H1 (cell line): ENCODE data around the gene GRM8. TPM values are rescaled to one million over a fixed set of nuclear protein-coding genes. Genes with fewer than 3 reads are reported as not detected.
A peak's percentile ranks its signal among the peaks of the same experiment; 100 is the strongest.

Experiments
- CTCF ChIA-PET: fragments of 300-600 bp; sonication (Branson Sonifier 250); formaldehyde crosslinking; loops from one replicate; lab custom pipeline; 2021; ENCODE audit not compliant: partially characterized antibody; lab: Charles Lee
- POLR2A ChIA-PET: fragments of 300-600 bp; sonication (Branson Sonifier 250); formaldehyde crosslinking; loops from one replicate; lab custom pipeline; 2021; ENCODE audit warnings: inconsistent platforms; ENCODE audit not compliant: partially characterized antibody; lab: Charles Lee
- DNase-seq, 2 experiments: peaks; one replicate each; pipeline versions ENCODE4 v3.0.0 to v3.0.0-alpha.2; 2010 to 2022; ENCODE audit warnings: low spot score in 2 of 2, low read depth in 1 of 2, mixed read lengths in 1 of 2
- FAIRE-seq: peaks from 2 replicates; lab custom pipeline; 2011; peaks lifted over from hg19 to GRCh38; lab: Jason Lieb, UNC
- H2AFZ ChIP-seq: 2 replicates; pipeline ENCODE4 v1.8.1; 2012; ENCODE audit warnings: low read length, inconsistent platforms
- H2AK5ac ChIP-seq: 2 replicates; pipeline ENCODE4 v1.6.1; 2013; ENCODE audit warnings: low read depth, low read length
- H2BK120ac ChIP-seq: replicated peaks from 2 replicates; pipeline ENCODE3; 2013; ENCODE audit warnings: low read depth, low read length, inconsistent platforms
- H2BK12ac ChIP-seq: 2 replicates; pipeline ENCODE4 v1.6.1; 2013; ENCODE audit warnings: low read depth, low read length
- H2BK15ac ChIP-seq: 2 replicates; pipeline ENCODE4 v1.6.1; 2013; ENCODE audit warnings: low read length
- H2BK20ac ChIP-seq: 2 replicates; pipeline ENCODE4 v1.6.1; 2013; ENCODE audit warnings: low read length
- H2BK5ac ChIP-seq: 2 replicates; pipeline ENCODE4 v1.6.1; 2013; ENCODE audit warnings: low read depth, low read length
- H3K14ac ChIP-seq: 2 replicates; pipeline ENCODE4 v1.6.1; 2013; ENCODE audit warnings: inconsistent platforms; ENCODE audit not compliant: insufficient read length
- H3K18ac ChIP-seq: 2 replicates; pipeline ENCODE4 v1.6.1; 2013; ENCODE audit warnings: low read length; ENCODE audit errors: extremely low read depth
- H3K23ac ChIP-seq: 2 replicates; pipeline ENCODE4 v1.6.1; 2013; ENCODE audit warnings: inconsistent platforms; ENCODE audit not compliant: insufficient read length
- H3K23me2 ChIP-seq: 2 replicates; pipeline ENCODE4 v1.6.1; 2013; ENCODE audit warnings: low read depth, low read length
- H3K27ac ChIP-seq: 2 replicates; pipeline ENCODE4 v1.6.1; 2011; ENCODE audit warnings: low read depth, low read length, inconsistent platforms
- H3K27me3 ChIP-seq, 4 experiments: replicated peaks in 1 of 4; 1 replicate in 1 of 4; 2 replicates in 3 of 4; pipeline versions ENCODE4 v1.6.1 to v1.8.1; 2011 to 2013; ENCODE audit warnings: low read length in 3 of 4, mild to moderate bottlenecking in 3 of 4, inconsistent platforms in 2 of 4, mixed read lengths in 2 of 4, moderate library complexity in 1 of 4; ENCODE audit not compliant: control insufficient read depth in 3 of 4, insufficient read depth in 3 of 4; ENCODE audit errors: extremely low read depth in 1 of 4
- H3K36me3 ChIP-seq, 4 experiments: 2 replicates each; pipeline versions ENCODE4 v1.6.1 to v1.8.1; 2011 to 2013; ENCODE audit warnings: mild to moderate bottlenecking in 4 of 4, low read length in 3 of 4, moderate library complexity in 2 of 4, control low read depth in 1 of 4, inconsistent platforms in 1 of 4; ENCODE audit not compliant: insufficient read depth in 4 of 4, control insufficient read depth in 2 of 4
- H3K4ac ChIP-seq: replicated peaks from 2 replicates; pipeline ENCODE3; 2013; ENCODE audit warnings: low read length, low read depth, mixed read lengths, inconsistent platforms; ENCODE audit not compliant: insufficient read length
- H3K4me1 ChIP-seq, 4 experiments: replicated peaks in 1 of 4; 1 replicate in 1 of 4; 2 replicates in 3 of 4; pipeline versions ENCODE4 v1.6.1 to v1.8.1; 2011 to 2013; ENCODE audit warnings: low read length in 3 of 4, inconsistent platforms in 2 of 4, mixed read lengths in 1 of 4; ENCODE audit not compliant: insufficient read depth in 4 of 4, control insufficient read depth in 3 of 4
- H3K4me2 ChIP-seq, 2 experiments: 2 replicates each; pipeline versions ENCODE4 v1.6.1 to v1.8.1; 2011 to 2013; ENCODE audit warnings: low read depth in 2 of 2, low read length in 2 of 2, control low read depth in 1 of 2, inconsistent platforms in 1 of 2, mild to moderate bottlenecking in 1 of 2; ENCODE audit not compliant: insufficient read depth in 1 of 2
- H3K4me3 ChIP-seq, 4 experiments: fragments of 200-600, 300-600 bp in 1 of 4; sonication (generic), shearing (Covaris generic), sonication (Bioruptor Twin) in 1 of 4; 2 replicates each; pipeline versions ENCODE4 v1.5.1 to v1.8.1; 2011 to 2016; ENCODE audit warnings: low read length in 4 of 4, low read depth in 3 of 4, control low read depth in 2 of 4, inconsistent platforms in 2 of 4, mild to moderate bottlenecking in 2 of 4, mixed read lengths in 1 of 4, moderate library complexity in 1 of 4; ENCODE audit not compliant: insufficient read depth in 2 of 4; ENCODE audit errors: extremely low read depth in 1 of 4
- H3K56ac ChIP-seq: replicated peaks from 2 replicates; pipeline ENCODE3; 2013; ENCODE audit warnings: low read depth, mild to moderate bottlenecking, mixed read lengths, low read length, inconsistent platforms; ENCODE audit not compliant: insufficient read length
- H3K79me1 ChIP-seq: 2 replicates; pipeline ENCODE4 v1.6.1; 2013; ENCODE audit warnings: low read depth, low read length, control low read depth
- H3K79me2 ChIP-seq, 2 experiments: 2 replicates each; pipeline versions ENCODE4 v1.6.1 to v1.8.1; 2012 to 2013; ENCODE audit warnings: low read length in 2 of 2, mild to moderate bottlenecking in 2 of 2, inconsistent platforms in 1 of 2; ENCODE audit not compliant: insufficient read depth in 2 of 2, control insufficient read depth in 1 of 2
- H3K9ac ChIP-seq, 4 experiments: replicated peaks in 1 of 4; 1 replicate in 1 of 4; 2 replicates in 3 of 4; pipeline versions ENCODE4 v1.6.1 to v1.8.1; 2011 to 2013; ENCODE audit warnings: low read depth in 3 of 4, low read length in 3 of 4, control low read depth in 2 of 4, mild to moderate bottlenecking in 2 of 4, moderate library complexity in 2 of 4, inconsistent platforms in 1 of 4; ENCODE audit errors: extremely low read depth in 1 of 4
- H3K9me3 ChIP-seq, 2 experiments: 2 replicates each; pipeline versions ENCODE4 v1.6.1 to v1.8.1; 2012 to 2013; ENCODE audit warnings: mild to moderate bottlenecking in 2 of 2, moderate library complexity in 2 of 2, control low read depth in 1 of 2, inconsistent platforms in 1 of 2, low read depth in 1 of 2, low read length in 1 of 2, mixed read lengths in 1 of 2; ENCODE audit not compliant: insufficient read depth in 2 of 2
- H4K20me1 ChIP-seq, 2 experiments: replicated peaks in 1 of 2; 2 replicates each; pipeline versions ENCODE3 to v1.8.1; 2011 to 2013; ENCODE audit warnings: inconsistent platforms in 2 of 2, low read length in 2 of 2, mild to moderate bottlenecking in 1 of 2; ENCODE audit not compliant: insufficient read depth in 2 of 2, control insufficient read depth in 1 of 2
- H4K5ac ChIP-seq: 2 replicates; pipeline ENCODE4 v1.6.1; 2013; ENCODE audit warnings: low read length, low read depth, mixed read lengths, inconsistent platforms; ENCODE audit not compliant: insufficient read length
- H4K8ac ChIP-seq: 2 replicates; pipeline ENCODE4 v1.8.0; 2013; ENCODE audit warnings: mild to moderate bottlenecking, moderate library complexity, low read length, inconsistent platforms; ENCODE audit not compliant: insufficient read depth; ENCODE audit errors: extremely low read depth
- H4K91ac ChIP-seq: replicated peaks from 2 replicates; pipeline ENCODE3; 2013; ENCODE audit warnings: low read length, mixed read lengths, inconsistent platforms; ENCODE audit not compliant: insufficient read length
- BCL11A ChIP-seq, 2 experiments: IDR thresholded peaks; one replicate each; pipeline ENCODE4 v1.6.1; 2011; ENCODE audit warnings: low read depth in 2 of 2, low read length in 2 of 2, mild to moderate bottlenecking in 2 of 2
- CEBPB ChIP-seq: IDR thresholded peaks from 2 replicates; pipeline ENCODE4 v1.6.1; 2012; ENCODE audit warnings: low read depth, low read length
- CTBP2 ChIP-seq: IDR thresholded peaks from 2 replicates; pipeline ENCODE4 v1.7.0; 2011; ENCODE audit warnings: borderline replicate concordance, mild to moderate bottlenecking, moderate library complexity, mixed read lengths, low read length; ENCODE audit not compliant: insufficient read depth, insufficient read length
- HDAC6 ChIP-seq: IDR thresholded peaks from one replicate; pipeline ENCODE4 v1.7.1; 2012; ENCODE audit warnings: low read depth, mild to moderate bottlenecking, inconsistent platforms, low read length, moderate library complexity
- JUN ChIP-seq: IDR thresholded peaks from 2 replicates; pipeline ENCODE4 v1.6.1; 2011; ENCODE audit warnings: low read depth, mild to moderate bottlenecking, improper control_type of control experiment, low read length
- JUND ChIP-seq: IDR thresholded peaks from 2 replicates; pipeline ENCODE4 v1.6.1; 2011; ENCODE audit warnings: mild to moderate bottlenecking, improper control_type of control experiment, low read length
- MAFK ChIP-seq: IDR thresholded peaks from 2 replicates; pipeline ENCODE4 v1.6.1; 2012; ENCODE audit warnings: low read depth, mild to moderate bottlenecking, improper control_type of control experiment, low read length
- NANOG ChIP-seq: IDR thresholded peaks from 2 replicates; pipeline ENCODE4 v1.6.1; 2011; ENCODE audit warnings: low read length, low read depth, mild to moderate bottlenecking, inconsistent platforms; ENCODE audit not compliant: insufficient read depth, poor library complexity, severe bottlenecking
- RBBP5 ChIP-seq: IDR thresholded peaks from 2 replicates; pipeline ENCODE4 v1.7.1; 2012; ENCODE audit warnings: low read depth, mild to moderate bottlenecking, inconsistent platforms, low read length, moderate library complexity, borderline replicate concordance
- SIRT6 ChIP-seq: IDR thresholded peaks from one replicate; pipeline ENCODE4 v1.7.1; 2012; ENCODE audit warnings: low read length, inconsistent platforms
- SIX5 ChIP-seq: IDR thresholded peaks from 2 replicates; pipeline ENCODE4 v1.6.1; 2011; ENCODE audit warnings: mild to moderate bottlenecking, low read depth, low read length
- SP4 ChIP-seq: IDR thresholded peaks from 2 replicates; pipeline ENCODE4 v1.6.1; 2012; ENCODE audit warnings: low read length, inconsistent platforms
- SRF ChIP-seq: IDR thresholded peaks from 2 replicates; pipeline ENCODE4 v1.6.1; 2011; ENCODE audit warnings: mild to moderate bottlenecking, low read depth, low read length, moderate library complexity
- TAF7 ChIP-seq: optimal IDR thresholded peaks from 2 replicates; pipeline ENCODE3; 2011; ENCODE audit warnings: low read depth, mild to moderate bottlenecking, inconsistent platforms, low read length, moderate library complexity, borderline replicate concordance
- TEAD4 ChIP-seq: IDR thresholded peaks from 2 replicates; pipeline ENCODE4 v1.6.1; 2012; ENCODE audit warnings: low read depth, low read length, inconsistent platforms, mixed read lengths
- WGBS, 2 experiments: shearing (Covaris generic) in 1 of 2; methylation state at CpG; one replicate each; pipeline versions ENCODE4 v1.1.6 to v1.1.7; 2013 to 2015; ENCODE audit warnings: low lambda C conversion rate in 2 of 2, mixed read lengths in 2 of 2, inconsistent platforms in 1 of 2, low coverage in 1 of 2, missing lambda C conversion rate in 1 of 2; ENCODE audit not compliant: insufficient replicate concordance in 2 of 2, insufficient coverage in 1 of 2, insufficient read length in 1 of 2; ENCODE audit errors: extremely low coverage in 1 of 2, missing lambda C conversion rate in 1 of 2; 5-methylcytosine and 5-hydroxymethylcytosine counted together
- polyA plus RNA-seq, 7 experiments: library from polyadenylated mRNA; depleted of rRNA in 3 of 7; stranded (reverse) in 5 of 7; unstranded in 2 of 7; fragments of >200 nt in 5 of 7; fragments of 200-250 nt in 2 of 7; gene quantifications; 1 replicate in 5 of 7; 2 replicates in 1 of 7; 4 replicates in 1 of 7; pipeline versions ENCODE4 v1.2.1 to v1.2.3, GENCODE V29; 2011 to 2013; ENCODE audit warnings: missing spikeins in 2 of 7, mixed read lengths in 2 of 7
- total RNA-seq: library from RNA; stranded (reverse); fragmentation: NEBNext Ultra II Directional; extraction: Animal tissue kit (Norgen Biotek cat#: 25700); gene quantifications from 2 replicates; pipeline ENCODE4 v1.2.1, GENCODE V29; 2021

GRM8 gene
- total and polyA plus RNA-seq, 2 of the 8 experiments (the other 6 are each of a cell fraction or from before 2014, with no cell fraction given): 2.6 to 2.8 TPM

DNA sequence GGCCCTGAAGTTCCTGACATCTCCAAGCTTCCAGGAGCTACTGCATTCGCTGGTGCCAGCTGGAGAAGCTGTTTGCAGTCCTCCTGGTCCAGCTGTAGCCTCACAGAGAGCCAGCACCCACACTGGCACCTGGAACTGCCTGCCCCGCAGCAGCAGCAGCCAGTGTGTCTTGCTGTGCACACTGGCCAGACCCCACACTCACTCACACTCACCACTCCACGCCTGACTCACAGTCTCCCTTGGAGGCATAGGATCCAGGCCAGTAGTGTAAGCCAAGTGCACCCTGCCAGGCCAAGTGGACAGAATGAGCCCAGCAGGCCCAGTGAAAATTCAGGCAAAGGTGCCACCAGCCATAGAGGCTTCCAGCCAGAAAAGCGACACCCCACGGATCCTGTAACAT, 566.3 kb downstream of the GRM8 start:
- no peak overlapping the region for H2AFZ ChIP-seq
- no peak overlapping the region for H3K14ac ChIP-seq
- no peak overlapping the region for H3K56ac ChIP-seq
- no peak overlapping the region for H3K23ac ChIP-seq
- WGBS, 2 experiments: 95% methylated on average over 5 of the region's 5 CpGs; no CpG with 5 or more reads in 1 of the 2 experiments
- no peak overlapping the region for H2AK5ac ChIP-seq
- POLR2A ChIA-PET: interaction anchor here (1.2 kb wide), 1 partner anchor 11 kb away, joined by 3 read pairs; no protein-coding TSS in a partner anchor
- FAIRE-seq: no peak
- H2BK120ac ChIP-seq: no peak overlapping the region
- no peak overlapping the region for H3K4me2 ChIP-seq
- H3K79me1 ChIP-seq: no peaks in the 10 kb centered on the region
- no peaks in the 10 kb centered on the region; a peak in 1 of 4 replicates for H3K9me3 ChIP-seq
- H4K8ac ChIP-seq: no peak overlapping the region; the same call in 1 of the 2 replicates
- H3K27ac ChIP-seq: no peak overlapping the region
- H4K91ac ChIP-seq: peak overlapping the region; percentile 23
- peaks cover 5 to 7% (median 6%) of the 10 kb centered on the region in 4 experiments for H3K4me1 ChIP-seq
- CTCF ChIA-PET: interaction anchor here (0.6 to 1.0 kb wide), 2 partner anchors 8 to 374 kb away, joined by 3 read pairs; no protein-coding TSS in a partner anchor
- no peak overlapping the region for H2BK20ac ChIP-seq
- H3K23me2 ChIP-seq: no peaks in the 10 kb centered on the region; the same call in 1 of the 2 replicates
- H3K36me3 ChIP-seq: no peaks in the 10 kb centered on the region
- H3K79me2 ChIP-seq: no peaks in the 10 kb centered on the region
- H2BK15ac ChIP-seq: no peak overlapping the region
- no peak overlapping the region for H3K4ac ChIP-seq
- H2BK5ac ChIP-seq: peak overlapping the region; percentile 80
- H3K18ac ChIP-seq: no peak overlapping the region
- H3K27me3 ChIP-seq: no peaks in the 10 kb centered on the region
- H2BK12ac ChIP-seq: peak overlapping the region; percentile 65; the same call in 1 of the 2 replicates
- H4K5ac ChIP-seq: no peak overlapping the region
- DNase-seq: no peak
- H3K4me3 ChIP-seq: no peak overlapping the region
- no peak overlapping the region for H3K9ac ChIP-seq
- H4K20me1 ChIP-seq: no peaks in the 10 kb centered on the region
- TF ChIP-seq NANOG: no peak
- TF ChIP-seq SRF: no peak
- TF ChIP-seq JUN: no peak
- no peak for TF ChIP-seq MAFK
- TF ChIP-seq TEAD4: no peak
- TF ChIP-seq CTBP2: no peak
- TF ChIP-seq TAF7: no peak
- TF ChIP-seq SIRT6: no peak
- no peak for TF ChIP-seq CEBPB
- TF ChIP-seq SIX5: no peak
- no peak for TF ChIP-seq RBBP5
- TF ChIP-seq JUND: no peak
- TF ChIP-seq BCL11A (IDR thresholded peaks at IDR 0.05; ENCODE audit: low read depth in 2 of 2, low read length in 2 of 2): no peak
- no peak for TF ChIP-seq HDAC6
- TF ChIP-seq SP4: no peak
- TF ChIP-seq, all 59 proteins: peak for 0
